ENCODE data around the gene DAAM2. TPM values are rescaled to one million over a fixed set of nuclear protein-coding genes. Genes with fewer than 3 reads are reported as not detected.

The DAAM2 gene
- polyA plus RNA-seq, 1 donor (not counting 4 experiments of a cell fraction or from before 2014, with no cell fraction given), result not detected

GRCh38 chr6:39840781-39841180, 48.6 kb downstream of the DAAM2 start:
- Histone ChIP-seq H3K27ac (ENCODE audit: control insufficient read depth, insufficient read depth, low read length) (no peak overlapping the region), H3K4me1 (ENCODE audit: control insufficient read depth, extremely low read depth, insufficient read depth, low read length) (no peaks in the 10 kb centered on the region), H3K36me3 (ENCODE audit: control insufficient read depth in 2 of 2, extremely low read depth in 1 of 2, insufficient read depth in 2 of 2, low read length in 2 of 2) (no peaks in the 10 kb centered on the region), H3K9ac (ENCODE audit: control insufficient read depth, extremely low read depth, insufficient read depth, low read length) (no peak overlapping the region), H3K4me2 (ENCODE audit: control insufficient read depth, extremely low read depth, insufficient read depth, low read depth, low read length) (no peak overlapping the region), H3K79me2 (ENCODE audit: control insufficient read depth, insufficient read depth, low read length) (no peaks in the 10 kb centered on the region), H3K9me1 (ENCODE audit: control insufficient read depth, extremely low read depth, insufficient read depth, low read length) (no peaks in the 10 kb centered on the region), H3K4me3 (ENCODE audit: control insufficient read depth in 2 of 3, extremely low read depth in 1 of 3, insufficient read depth in 2 of 3, low read depth in 1 of 3, low read length in 3 of 3) (no peak overlapping the region), H4K20me1 (ENCODE audit: control insufficient read depth, extremely low read depth, insufficient read depth, low read length) (no peaks in the 10 kb centered on the region), H2AFZ (ENCODE audit: control insufficient read depth, low read length) (no peak overlapping the region), H3K27me3 (ENCODE audit: control insufficient read depth, extremely low read depth, insufficient read depth, low read length) (no peaks in the 10 kb centered on the region), H3K9me3 (ENCODE audit: control insufficient read depth, low read depth, low read length) (no peaks in the 10 kb centered on the region)
- TF ChIP-seq, protein P1, sequence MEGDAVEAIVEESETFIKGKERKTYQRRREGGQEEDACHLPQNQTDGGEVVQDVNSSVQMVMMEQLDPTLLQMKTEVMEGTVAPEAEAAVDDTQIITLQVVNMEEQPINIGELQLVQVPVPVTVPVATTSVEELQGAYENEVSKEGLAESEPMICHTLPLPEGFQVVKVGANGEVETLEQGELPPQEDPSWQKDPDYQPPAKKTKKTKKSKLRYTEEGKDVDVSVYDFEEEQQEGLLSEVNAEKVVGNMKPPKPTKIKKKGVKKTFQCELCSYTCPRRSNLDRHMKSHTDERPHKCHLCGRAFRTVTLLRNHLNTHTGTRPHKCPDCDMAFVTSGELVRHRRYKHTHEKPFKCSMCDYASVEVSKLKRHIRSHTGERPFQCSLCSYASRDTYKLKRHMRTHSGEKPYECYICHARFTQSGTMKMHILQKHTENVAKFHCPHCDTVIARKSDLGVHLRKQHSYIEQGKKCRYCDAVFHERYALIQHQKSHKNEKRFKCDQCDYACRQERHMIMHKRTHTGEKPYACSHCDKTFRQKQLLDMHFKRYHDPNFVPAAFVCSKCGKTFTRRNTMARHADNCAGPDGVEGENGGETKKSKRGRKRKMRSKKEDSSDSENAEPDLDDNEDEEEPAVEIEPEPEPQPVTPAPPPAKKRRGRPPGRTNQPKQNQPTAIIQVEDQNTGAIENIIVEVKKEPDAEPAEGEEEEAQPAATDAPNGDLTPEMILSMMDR (optimal IDR thresholded peaks at IDR 0.05 in 1 of 3, IDR thresholded peaks at IDR 0.05 in 1 of 3, conservative IDR thresholded peaks at IDR 0.05 in 1 of 3; ENCODE audit: extremely low read depth in 1 of 3, insufficient read depth in 2 of 3, low read length in 3 of 3), result no peak
- FAIRE-seq (no peak), DNase-seq (ENCODE audit: low read depth, low spot score) (no peak)
- dilution Hi-C loops (cut with MboI; ENCODE audit: extremely low pct_ligation_motif_present, low sequenced_read_pairs), result no loop called here

DNA sequence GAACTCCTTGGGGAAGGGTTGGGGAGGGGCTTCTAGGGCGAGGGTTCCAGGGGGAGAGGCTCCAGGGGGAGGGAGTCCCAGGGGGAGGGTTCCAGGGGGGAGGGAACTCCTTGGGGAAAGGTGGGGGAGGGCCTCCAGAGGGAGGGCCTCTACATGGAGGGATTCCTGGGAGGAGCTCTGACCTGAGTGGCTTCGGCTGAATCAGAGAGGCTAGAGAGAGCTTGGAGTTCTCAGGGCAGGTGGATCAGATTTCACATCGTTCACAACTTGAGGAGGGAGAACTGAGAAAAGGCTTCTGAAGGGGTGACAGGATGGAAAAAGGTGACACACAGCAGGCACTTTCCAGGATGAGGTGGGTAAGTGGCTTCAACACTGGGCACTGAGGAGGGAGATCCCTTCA, 49.1 kb downstream of the DAAM2 start:
- no peak for TF ChIP-seq EZH2 (IDR thresholded peaks at IDR 0.05; ENCODE audit: low read length)
- TF ChIP-seq, protein P1 (optimal IDR thresholded peaks at IDR 0.05 in 1 of 3, IDR thresholded peaks at IDR 0.05 in 1 of 3, conservative IDR thresholded peaks at IDR 0.05 in 1 of 3; ENCODE audit: extremely low read depth in 1 of 3, insufficient read depth in 2 of 3, low read length in 3 of 3), result no peak
- Histone ChIP-seq H3K9me3 (ENCODE audit: control insufficient read depth, low read depth, low read length) (no peaks in the 10 kb centered on the region), H3K4me2 (ENCODE audit: control insufficient read depth, extremely low read depth, insufficient read depth, low read depth, low read length) (no peak overlapping the region), H3K36me3 (ENCODE audit: control insufficient read depth in 2 of 2, extremely low read depth in 1 of 2, insufficient read depth in 2 of 2, low read length in 2 of 2) (no peaks in the 10 kb centered on the region), H3K4me1 (ENCODE audit: control insufficient read depth, extremely low read depth, insufficient read depth, low read length) (no peaks in the 10 kb centered on the region), H3K27me3 (ENCODE audit: control insufficient read depth, extremely low read depth, insufficient read depth, low read length) (no peaks in the 10 kb centered on the region), H4K20me1 (ENCODE audit: control insufficient read depth, extremely low read depth, insufficient read depth, low read length) (no peaks in the 10 kb centered on the region), H3K79me2 (ENCODE audit: control insufficient read depth, insufficient read depth, low read length) (no peaks in the 10 kb centered on the region), H3K27ac (ENCODE audit: control insufficient read depth, insufficient read depth, low read length) (no peak overlapping the region), H3K9me1 (ENCODE audit: control insufficient read depth, extremely low read depth, insufficient read depth, low read length) (no peaks in the 10 kb centered on the region), H2AFZ (ENCODE audit: control insufficient read depth, low read length) (no peak overlapping the region), H3K4me3 (ENCODE audit: control insufficient read depth in 2 of 3, extremely low read depth in 1 of 3, insufficient read depth in 2 of 3, low read depth in 1 of 3, low read length in 3 of 3) (no peak overlapping the region), H3K9ac (ENCODE audit: control insufficient read depth, extremely low read depth, insufficient read depth, low read length) (no peak overlapping the region)
- dilution Hi-C loops (cut with MboI; ENCODE audit: extremely low pct_ligation_motif_present, low sequenced_read_pairs), result no loop called here
- FAIRE-seq, result no peak
- no peak for DNase-seq (ENCODE audit: low read depth, low spot score)
